COR-L47 (cell line): ENCODE data around the gene HES1.
A peak's percentile ranks its signal among the peaks of the same experiment; 100 is the strongest.
"Not testable (repeated sequence)": the region's sequence is repeated elsewhere in the genome, so short reads cannot be mapped to it uniquely, and the experiment has no call there.

ENCODE experiments used
- DNase-seq: peaks from one replicate; lab custom pipeline; 2025; lab: John Stamatoyannopoulos, UW

HES1 gene

GRCh38 chr3:194135806-194136518, at the start of gene HES1:
HES1 (plus strand) TSS chr3:194136148; CDS start chr3:194136381, 233 bp downstream.
- peak; percentile 79 for DNase-seq

- DNase-seq = no peak
Observed at GRCh38 chr3:194086388-194087075, 49.4 kb upstream of the HES1 start.

- DNase-seq = no peak
Observed at GRCh38 chr3:194087280-194087679, 48.7 kb upstream of the HES1 start.

- DNase-seq = no peak
Observed at GRCh38 chr3:194087995-194088855, 47.7 kb upstream of the HES1 start.

GRCh38 chr3:194089357-194090177, 46.4 kb upstream of the HES1 start:
- DNase-seq = no peak

- DNase-seq = not testable (repeated sequence)
Observed at GRCh38 chr3:194090178-194090555, 45.8 kb upstream of the HES1 start.

- DNase-seq = no peak
Observed at GRCh38 chr3:194090716-194091115, 45.2 kb upstream of the HES1 start.

- DNase-seq = no peak
Observed at GRCh38 chr3:194091141-194091540, 44.8 kb upstream of the HES1 start.

GRCh38 chr3:194091897-194092296, 44.1 kb upstream of the HES1 start:
- not testable (repeated sequence) for DNase-seq

- DNase-seq = no peak
Observed at GRCh38 chr3:194092881-194093301, 43.1 kb upstream of the HES1 start.

GRCh38 chr3:194093842-194094241, 42.1 kb upstream of the HES1 start:
- DNase-seq = no peak

GRCh38 chr3:194095464-194095863, 40.5 kb upstream of the HES1 start:
- peak; percentile 93 for DNase-seq

- no peak for DNase-seq
Observed at GRCh38 chr3:194095902-194096301, 40.0 kb upstream of the HES1 start.

GRCh38 chr3:194097141-194097882, 38.6 kb upstream of the HES1 start:
- no peak for DNase-seq

- DNase-seq = no peak
Observed at GRCh38 chr3:194098081-194098842, 37.7 kb upstream of the HES1 start.

- no peak for DNase-seq
Observed at GRCh38 chr3:194098843-194099183, 37.1 kb upstream of the HES1 start.

- DNase-seq = no peak
Observed at GRCh38 chr3:194099215-194099614, 36.7 kb upstream of the HES1 start.

GRCh38 chr3:194100856-194101390, 35.0 kb upstream of the HES1 start:
- DNase-seq = no peak

GRCh38 chr3:194101592-194102432, 34.1 kb upstream of the HES1 start:
- no peak for DNase-seq
